Urothelium cell line (cell line): ENCODE data around the gene EPHA8.

Experiments used
- DNase-seq: peaks from one replicate; pipeline ENCODE4 v3.0.0; 2011; ENCODE audit warnings: low spot score, mixed read lengths
- FAIRE-seq: peaks from 2 replicates; lab custom pipeline; 2011; peaks lifted over from hg19 to GRCh38; lab: Jason Lieb, UNC

EPHA8 gene

GRCh38 chr1:22638476-22639234 is 75.4 kb downstream of the EPHA8 start:
- no peak for DNase-seq
- FAIRE-seq: no peak

- DNase-seq (peak; percentile 39), FAIRE-seq (no peak)
Observed at GRCh38 chr1:22639286-22639685, 76.0 kb downstream of the EPHA8 start.

GRCh38 chr1:22641247-22641646 is 78.0 kb downstream of the EPHA8 start:
- FAIRE-seq (peak; percentile 32), DNase-seq (no peak)

- FAIRE-seq: peak; percentile 85
Observed at GRCh38 chr1:22641906-22642636, 78.8 kb downstream of the EPHA8 start.

GRCh38 chr1:22643381-22643780 is 80.1 kb downstream of the EPHA8 start, which contains the start of gene C1QC:
Gene C1QC (plus strand): TSS chr1:22643633. CDS start chr1:22644024, 391 bp downstream.
- no peak for FAIRE-seq
- DNase-seq: no peak

More at GRCh38 chr1:22641906-22642636, 78.8 kb downstream of the EPHA8 start:
- peak; percentile 85 for DNase-seq

GRCh38 chr1:22643928-22644327 is 80.6 kb downstream of the EPHA8 start:
- FAIRE-seq (no peak), DNase-seq (no peak)

- no peak for DNase-seq
- no peak for FAIRE-seq
Observed at GRCh38 chr1:22645931-22646330, 82.6 kb downstream of the EPHA8 start.

- DNase-seq: no peak
- no peak for FAIRE-seq
Observed at GRCh38 chr1:22646384-22646783, 83.1 kb downstream of the EPHA8 start.

GRCh38 chr1:22650089-22650693 is 86.9 kb downstream of the EPHA8 start:
- FAIRE-seq (peak; percentile 90), DNase-seq (no peak)

- no peak for FAIRE-seq
- DNase-seq: no peak
Observed at GRCh38 chr1:22651941-22652856, 88.9 kb downstream of the EPHA8 start.

- no peak for FAIRE-seq
- DNase-seq: no peak
Observed at GRCh38 chr1:22652881-22653316, 89.6 kb downstream of the EPHA8 start, which contains the start of gene C1QB. Gene C1QB (plus strand): TSS chr1:22653236. CDS start chr1:22659463, 6,227 bp downstream.
